Upper lobe of right lung (tissue), 1 donor: ENCODE data around the gene CCDC18. TPM values are rescaled to one million over a fixed set of nuclear protein-coding genes. Genes with fewer than 3 reads are reported as not detected.

Experiments used
- ATAC-seq: fragments of 200-7000 bp; cut with Tn5 transposase; one replicate; pipeline ENCODE4 v1.9.1; 2020; ENCODE audit warnings: mild to moderate bottlenecking, moderate library complexity
- DNase-seq: peaks from one replicate; pipeline ENCODE4 v3.0.0-alpha.2; 2020
- H3K27ac ChIP-seq: fragments of 200-600 bp; one replicate; pipeline ENCODE4 v1.8.0; 2022
- H3K27me3 ChIP-seq: fragments of 200-600 bp; one replicate; pipeline ENCODE4 v1.8.0; 2022; ENCODE audit warnings: mild to moderate bottlenecking
- H3K36me3 ChIP-seq: fragments of 200-600 bp; one replicate; pipeline ENCODE4 v1.8.0; 2022
- H3K4me1 ChIP-seq: fragments of 200-600 bp; one replicate; pipeline ENCODE4 v1.8.0; 2022
- H3K4me3 ChIP-seq: fragments of 200-600 bp; one replicate; pipeline ENCODE4 v1.8.0; 2022; ENCODE audit warnings: mild to moderate bottlenecking
- H3K9me3 ChIP-seq: fragments of 200-600 bp; one replicate; pipeline ENCODE4 v1.8.0; 2022
- intact Hi-C: fragments of 100-400 bp; cut with DNase I; formaldehyde crosslinking; loops from one replicate; pipeline ENCODE4 v1.11.0; 2022
- total RNA-seq: library from RNA; stranded (reverse); fragmentation: NEBNext Ultra II Directional; extraction: Animal tissue kit (Norgen Biotek cat#: 25700); gene quantifications from one replicate; pipeline ENCODE4 v1.2.1, GENCODE V29; 2021
- TF ChIP-seq, protein P1 (sequence below): fragments of 200-600 bp; IDR thresholded peaks from one replicate; pipeline ENCODE4 v1.8.0; 2022; ENCODE audit warnings: antibody characterized with exemption
- donor health status: DM: no; HTN: yes; CAD: no; lungs with severe emphysema.

The CCDC18 gene
- total RNA-seq, 1 donor from 2014 or later, result 3.1 TPM

DNA sequence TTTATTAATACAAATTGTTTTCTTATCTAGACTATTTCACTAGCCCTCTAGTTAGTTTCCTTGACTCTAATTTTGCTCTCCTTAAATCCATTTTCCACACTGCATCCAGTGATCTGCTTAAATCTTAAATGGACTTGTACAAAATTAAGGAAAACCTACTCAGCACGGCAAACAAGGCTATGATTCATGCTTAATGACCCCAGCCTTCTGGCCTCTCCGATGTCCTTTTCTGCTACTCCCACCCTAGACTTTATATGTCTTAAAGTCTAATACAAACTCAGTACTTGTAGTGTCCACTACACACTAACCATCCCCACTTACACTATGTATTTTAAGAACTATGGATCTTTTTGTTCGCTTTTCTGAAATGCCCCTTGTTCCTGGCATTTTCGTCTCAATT, 2.5 kb upstream of the CCDC18 start:
- ATAC-seq, result no peak
- intact Hi-C loops, result no loop called here
- TF ChIP-seq, protein P1, sequence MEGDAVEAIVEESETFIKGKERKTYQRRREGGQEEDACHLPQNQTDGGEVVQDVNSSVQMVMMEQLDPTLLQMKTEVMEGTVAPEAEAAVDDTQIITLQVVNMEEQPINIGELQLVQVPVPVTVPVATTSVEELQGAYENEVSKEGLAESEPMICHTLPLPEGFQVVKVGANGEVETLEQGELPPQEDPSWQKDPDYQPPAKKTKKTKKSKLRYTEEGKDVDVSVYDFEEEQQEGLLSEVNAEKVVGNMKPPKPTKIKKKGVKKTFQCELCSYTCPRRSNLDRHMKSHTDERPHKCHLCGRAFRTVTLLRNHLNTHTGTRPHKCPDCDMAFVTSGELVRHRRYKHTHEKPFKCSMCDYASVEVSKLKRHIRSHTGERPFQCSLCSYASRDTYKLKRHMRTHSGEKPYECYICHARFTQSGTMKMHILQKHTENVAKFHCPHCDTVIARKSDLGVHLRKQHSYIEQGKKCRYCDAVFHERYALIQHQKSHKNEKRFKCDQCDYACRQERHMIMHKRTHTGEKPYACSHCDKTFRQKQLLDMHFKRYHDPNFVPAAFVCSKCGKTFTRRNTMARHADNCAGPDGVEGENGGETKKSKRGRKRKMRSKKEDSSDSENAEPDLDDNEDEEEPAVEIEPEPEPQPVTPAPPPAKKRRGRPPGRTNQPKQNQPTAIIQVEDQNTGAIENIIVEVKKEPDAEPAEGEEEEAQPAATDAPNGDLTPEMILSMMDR, result no peak
- Histone ChIP-seq H3K4me3 (peak overlapping the region; percentile 82), H3K27me3 (no peaks in the 10 kb centered on the region), H3K27ac (no peak overlapping the region), H3K4me1 (peaks cover 27% of the 10 kb centered on the region), H3K9me3 (no peaks in the 10 kb centered on the region), H3K36me3 (no peaks in the 10 kb centered on the region)
- DNase-seq, result no peak

DNA sequence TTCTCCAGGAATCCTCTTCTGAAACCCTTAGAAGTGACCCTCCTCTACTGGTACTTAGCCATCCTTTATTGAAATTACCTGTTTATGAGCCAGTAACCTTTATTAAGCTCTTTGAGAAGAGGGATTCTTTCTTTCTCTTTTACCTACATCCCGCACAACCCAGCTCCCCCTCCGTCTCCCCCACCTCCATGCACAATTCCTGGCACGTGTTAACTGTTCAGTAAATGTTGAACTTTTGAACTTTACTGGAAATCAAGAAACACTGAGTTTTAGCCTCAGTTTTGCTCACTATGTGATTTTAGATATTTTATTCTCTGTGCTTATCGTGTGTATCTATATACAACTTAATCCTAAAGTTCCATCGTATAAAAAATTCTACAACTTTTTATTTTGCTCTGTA, 2.1 kb upstream of the CCDC18 start:
- no peaks in the 10 kb centered on the region for H3K36me3 ChIP-seq
- no peaks in the 10 kb centered on the region for H3K27me3 ChIP-seq
- H3K4me1 ChIP-seq, result peaks cover 27% of the 10 kb centered on the region
- ATAC-seq (no peak), DNase-seq (no peak)
- intact Hi-C loops, result no loop called here
- H3K4me3 ChIP-seq, result peak overlapping the region; percentile 82
- TF ChIP-seq, protein P1, result no peak
- no peak overlapping the region for H3K27ac ChIP-seq
- H3K9me3 ChIP-seq, result no peaks in the 10 kb centered on the region

DNA sequence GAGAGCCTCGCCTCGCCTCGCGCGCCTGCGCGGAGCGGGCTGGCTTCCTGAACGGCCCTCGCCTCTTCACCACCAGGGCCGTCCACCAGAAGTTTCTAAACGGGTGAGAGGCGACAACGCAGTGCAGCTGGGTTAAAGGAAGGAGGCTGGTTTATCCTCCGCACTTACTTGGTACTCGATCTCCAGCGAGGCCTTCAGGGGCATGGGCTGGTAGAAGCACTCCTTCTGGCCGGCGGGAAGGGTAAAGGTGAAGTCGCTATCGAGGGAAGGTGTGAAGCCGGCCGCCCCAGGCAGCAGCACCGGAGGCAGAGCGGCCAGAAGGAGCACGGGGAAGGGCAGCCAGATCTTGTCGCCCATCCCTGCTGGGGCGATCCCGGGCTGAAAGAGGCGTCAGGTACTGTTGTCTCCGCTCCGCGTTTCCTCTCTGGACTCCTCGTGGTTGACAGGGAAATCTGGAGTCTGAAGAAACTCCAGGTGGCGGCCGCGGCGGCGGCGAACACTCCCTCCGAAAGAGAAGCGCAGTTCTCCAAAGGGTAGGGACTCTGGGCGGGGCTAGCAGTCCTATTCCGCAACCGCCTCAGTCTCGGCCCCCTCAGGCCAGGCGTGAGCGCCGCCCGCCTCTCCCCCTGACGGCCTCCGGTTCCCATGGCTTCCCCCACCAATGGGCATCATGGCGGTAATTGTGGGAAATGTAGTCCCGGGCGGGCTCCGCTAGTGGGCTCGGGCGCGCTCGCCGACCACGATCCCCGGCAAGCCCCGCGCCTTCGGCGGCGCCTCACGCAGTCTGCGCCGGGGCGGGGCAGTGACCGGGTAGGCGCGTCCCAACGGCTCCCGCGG, 420 bp upstream of the CCDC18 start, which contains the start of gene TMED5:
Gene TMED5, minus strand, starts transcription at position 528 of the 837 bp plus-strand sequence. Its CDS starts 171 bp downstream, at position 357.
- TF ChIP-seq, protein P1, result peak; percentile 4
- H3K27me3 ChIP-seq, result no peaks in the 10 kb centered on the region
- intact Hi-C loops, result no loop called here
- H3K4me1 ChIP-seq, result peaks cover 27% of the 10 kb centered on the region
- ATAC-seq (peak; percentile 97), DNase-seq (peak; percentile 99)
- peak within 1 kb of the TSS; percentile 82 for H3K4me3 ChIP-seq
- H3K9me3 ChIP-seq, result no peaks in the 10 kb centered on the region
- peak within 1 kb of the TSS; percentile 98 for H3K27ac ChIP-seq
- no peaks in the 10 kb centered on the region for H3K36me3 ChIP-seq

DNA sequence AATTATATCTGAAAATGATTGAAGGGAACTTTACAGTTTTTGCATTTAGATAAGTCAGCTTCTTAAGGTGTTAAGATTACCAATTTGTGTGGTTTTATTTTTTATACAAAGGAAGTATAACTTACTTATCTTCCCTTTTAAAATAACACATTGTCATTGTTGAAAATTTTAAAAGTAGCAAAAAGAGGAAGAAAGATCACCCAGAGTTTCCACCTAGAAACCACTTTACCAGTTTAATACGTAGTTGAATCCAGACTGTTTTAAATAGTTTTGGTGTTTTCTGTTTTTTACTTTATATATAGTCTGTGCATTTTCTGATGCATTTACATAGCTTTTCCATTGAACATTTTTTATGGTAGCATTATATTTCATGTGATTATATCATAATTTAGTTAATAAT, 6.1 kb downstream of the CCDC18 start:
- TF ChIP-seq, protein P1, result no peak
- H3K4me3 ChIP-seq, result no peak overlapping the region
- DNase-seq, result no peak
- no peaks in the 10 kb centered on the region for H3K36me3 ChIP-seq
- no peaks in the 10 kb centered on the region for H3K9me3 ChIP-seq
- no peaks in the 10 kb centered on the region for H3K27me3 ChIP-seq
- H3K4me1 ChIP-seq, result peaks cover 2% of the 10 kb centered on the region
- intact Hi-C loops, result no loop called here
- no peak overlapping the region for H3K27ac ChIP-seq
- no peak for ATAC-seq

DNA sequence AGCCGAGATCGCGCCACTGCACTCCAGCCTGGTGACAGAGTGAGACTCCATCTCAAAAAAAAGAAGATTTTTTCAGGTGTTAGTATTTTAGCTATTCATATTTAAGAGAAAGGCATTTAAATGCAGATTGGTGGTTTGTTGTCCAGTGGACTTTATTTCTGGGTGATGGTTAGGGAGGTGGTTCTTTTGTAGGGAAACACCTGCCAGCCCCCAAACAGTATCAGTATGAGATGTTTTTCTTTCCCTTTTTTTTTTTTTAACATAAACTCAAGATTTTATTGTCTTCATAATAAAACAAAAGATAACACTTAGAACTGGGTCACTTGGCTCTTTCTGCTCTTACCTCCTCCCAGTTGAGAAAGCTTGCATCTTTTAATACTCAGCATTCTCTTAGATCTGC, 9.9 kb downstream of the CCDC18 start:
- no peak for ATAC-seq
- no peak overlapping the region for H3K4me3 ChIP-seq

More for the DNA sequence above, 9.9 kb downstream of the CCDC18 start:
- Histone ChIP-seq H3K4me1 (no peaks in the 10 kb centered on the region), H3K27ac (no peak overlapping the region), H3K36me3 (no peaks in the 10 kb centered on the region), H3K27me3 (no peaks in the 10 kb centered on the region), H3K9me3 (no peaks in the 10 kb centered on the region)
- intact Hi-C loops, result no loop called here
- TF ChIP-seq, protein P1, result no peak
- DNase-seq, result no peak
